Liver (tissue), 10 donors: ENCODE results near the gene PCMTD2. TPM values are rescaled to one million over a fixed set of nuclear protein-coding genes. Genes with fewer than 3 reads are reported as not detected.
"Not testable (repeated sequence)": the region's sequence is repeated elsewhere in the genome, so short reads cannot be mapped to it uniquely, and the experiment has no call there.

Experiments used
- DNase-seq: peaks from one replicate; pipeline ENCODE4 v3.0.0-alpha.2; 2017; ENCODE audit warnings: low spot score
- H3K27ac ChIP-seq, 2 donors: one replicate each; pipeline ENCODE4 v1.7.0; 2013; ENCODE audit warnings: inconsistent platforms in 2 of 2, low read length in 2 of 2, control low read depth in 1 of 2, low read depth in 1 of 2, mild to moderate bottlenecking in 1 of 2
- H3K27me3 ChIP-seq, 4 donors: one replicate each; pipeline versions ENCODE4 v1.6.1 to v1.7.0; 2013; ENCODE audit warnings: low read length in 3 of 4, inconsistent platforms in 1 of 4, mild to moderate bottlenecking in 1 of 4, moderate library complexity in 1 of 4; ENCODE audit not compliant: control insufficient read depth in 4 of 4, insufficient read depth in 4 of 4
- H3K36me3 ChIP-seq, 4 donors: one replicate each; pipeline versions ENCODE4 v1.6.1 to v1.7.0; 2013; ENCODE audit warnings: low read length in 3 of 4, mild to moderate bottlenecking in 3 of 4, low read depth in 1 of 4, moderate library complexity in 1 of 4; ENCODE audit not compliant: control insufficient read depth in 4 of 4, insufficient read depth in 3 of 4
- H3K4me1 ChIP-seq, 4 donors: one replicate each; pipeline versions ENCODE4 v1.6.1 to v1.7.0; 2013; ENCODE audit warnings: low read length in 3 of 4, mild to moderate bottlenecking in 3 of 4, moderate library complexity in 1 of 4; ENCODE audit not compliant: control insufficient read depth in 4 of 4, insufficient read depth in 4 of 4
- H3K4me3 ChIP-seq, 3 donors: one replicate each; pipeline versions ENCODE4 v1.6.1 to v1.7.0; 2013; ENCODE audit warnings: low read length in 3 of 3, control low read depth in 1 of 3, low read depth in 1 of 3, mild to moderate bottlenecking in 1 of 3
- H3K9ac ChIP-seq, 2 donors: one replicate each; pipeline ENCODE4 v1.7.0; 2013; ENCODE audit warnings: low read length in 2 of 2, mild to moderate bottlenecking in 2 of 2, moderate library complexity in 2 of 2, control low read depth in 1 of 2, low read depth in 1 of 2
- H3K9me3 ChIP-seq, 4 donors: one replicate each; pipeline versions ENCODE4 v1.6.1 to v1.7.0; 2013; ENCODE audit warnings: low read length in 3 of 4; ENCODE audit not compliant: control insufficient read depth in 4 of 4
- WGBS: extraction: QIAGEN DNeasy Blood & Tissue Kit; methylation state at CpG from one replicate; pipeline ENCODE4 v1.1.7; 2013; 5-methylcytosine and 5-hydroxymethylcytosine counted together
- polyA plus RNA-seq, 2 donors: library from polyadenylated mRNA; stranded (reverse) in 1 of 2; unstranded in 1 of 2; fragments of 200-250 nt in 1 of 2; fragments of >200 nt in 1 of 2; fragmentation: Nextera tagmentation in 1 of 2; extraction: Ambion mirVana in 1 of 2; gene quantifications; one replicate each; pipeline versions ENCODE4 v1.2.1 to v1.2.3, GENCODE V29; 2013 to 2015
- small RNA-seq: library from RNA; depleted of rRNA; stranded (forward); fragments of <200 nt; gene quantifications from one replicate; pipeline ENCODE3, GENCODE V24; 2014
- total RNA-seq, 2 donors: library from RNA; depleted of rRNA; stranded (reverse); fragments of >200 nt; gene quantifications; one replicate each; pipeline ENCODE4 v1.2.3, GENCODE V29; 2014
- donor health status: healthy.
- donor health status: healthy.
- donor health status: healthy.
- donor health status: healthy.
- donor health status: healthy.

PCMTD2 gene
- total and polyA plus RNA-seq, 4 donors: 12.7 to 74.4 (median 25.4) TPM

DNA sequence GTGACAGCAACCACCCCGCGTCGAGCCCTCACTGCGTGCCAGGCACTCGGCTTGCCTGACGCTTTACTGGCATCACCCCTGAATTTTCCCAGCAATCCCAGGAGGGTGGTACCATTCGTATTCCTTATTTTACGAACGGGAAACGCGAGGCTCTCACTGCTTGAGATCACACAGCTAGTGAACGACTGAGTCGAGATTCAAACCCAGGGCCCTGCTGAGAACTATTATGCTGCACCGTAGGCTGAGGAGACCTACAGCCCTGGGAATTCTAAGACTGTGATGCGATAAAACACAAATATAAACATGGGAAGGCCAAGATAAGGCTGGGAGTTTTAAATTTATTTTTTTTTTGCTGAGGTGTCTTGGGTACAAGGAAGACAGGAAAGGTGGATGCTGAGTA, 60.3 kb downstream of the PCMTD2 start:
- H3K9ac ChIP-seq, H3K4me1 ChIP-seq, H3K9me3 ChIP-seq, H3K27ac ChIP-seq, H3K4me3 ChIP-seq, H3K36me3 ChIP-seq, DNase-seq, H3K27me3 ChIP-seq: not testable (repeated sequence)
- 51% methylated on average over 9 of the region's 15 CpGs for WGBS

DNA sequence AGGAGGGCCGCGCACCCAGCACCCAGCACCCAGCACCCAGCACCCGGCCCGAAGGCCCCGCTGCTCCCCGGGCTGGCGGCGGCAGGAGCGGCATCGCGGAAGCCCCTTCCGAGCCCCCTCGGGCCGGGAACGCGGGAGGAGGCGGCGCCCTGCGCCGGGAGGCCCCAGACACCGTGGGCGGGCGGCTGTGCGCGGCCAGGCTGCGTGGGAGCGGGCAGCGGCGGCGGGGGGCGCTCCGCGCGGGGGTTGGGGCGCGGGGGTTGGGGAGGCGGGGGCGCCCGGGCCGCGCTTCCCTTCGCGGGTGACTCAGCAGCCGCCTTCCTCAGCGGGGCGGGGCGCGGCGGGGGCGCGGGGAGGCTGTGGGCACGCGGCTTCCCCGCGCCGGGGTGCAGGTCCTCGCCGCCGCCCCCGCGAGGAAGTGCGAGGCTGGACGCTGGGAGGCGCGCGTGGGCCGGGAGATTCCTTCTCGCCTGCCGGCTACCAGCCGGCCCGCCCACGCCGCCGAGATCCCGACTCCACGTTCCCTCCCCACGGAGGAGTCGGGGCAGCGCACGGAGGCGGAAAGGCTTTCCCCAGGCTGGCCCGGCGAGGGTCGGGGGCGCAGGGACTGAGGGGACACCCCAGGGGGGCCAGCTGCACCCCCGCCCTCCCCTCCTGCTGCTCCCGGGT, 61.0 kb downstream of the PCMTD2 start:
- not testable (repeated sequence) for H3K4me1 ChIP-seq, H3K9ac ChIP-seq, H3K36me3 ChIP-seq, H3K27ac ChIP-seq, H3K27me3 ChIP-seq, H3K9me3 ChIP-seq
- H3K4me3 ChIP-seq: peak overlapping the region in 1 of 3 donors; percentile 25
- peak; percentile 53 for DNase-seq
- WGBS: 7% methylated on average over 85 of the region's 87 CpGs

DNA sequence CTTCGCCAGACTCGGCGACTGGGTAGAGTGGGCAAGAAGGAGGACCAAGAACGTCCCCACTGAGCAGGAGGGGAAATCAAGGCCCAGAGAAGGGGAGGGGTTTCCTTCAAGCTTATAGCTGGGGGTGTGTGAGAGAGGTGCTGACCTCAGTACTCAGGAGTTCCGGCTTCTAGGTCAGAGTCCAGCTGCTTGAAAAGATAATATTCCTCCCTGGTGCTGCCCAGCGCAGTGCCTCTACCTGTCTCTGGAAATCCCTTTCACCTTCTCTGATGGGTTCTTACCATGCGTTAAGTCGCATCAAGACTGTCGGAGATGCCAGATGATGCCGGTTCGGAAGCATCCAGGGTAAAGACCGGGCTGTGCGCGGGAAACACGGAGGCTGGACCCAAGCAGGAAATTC, 61.8 kb downstream of the PCMTD2 start:
- DNase-seq, H3K9me3 ChIP-seq, H3K4me3 ChIP-seq, H3K27ac ChIP-seq, H3K36me3 ChIP-seq, H3K9ac ChIP-seq, H3K4me1 ChIP-seq, H3K27me3 ChIP-seq: not testable (repeated sequence)
- 84% methylated on average over 10 of the region's 15 CpGs for WGBS

DNA sequence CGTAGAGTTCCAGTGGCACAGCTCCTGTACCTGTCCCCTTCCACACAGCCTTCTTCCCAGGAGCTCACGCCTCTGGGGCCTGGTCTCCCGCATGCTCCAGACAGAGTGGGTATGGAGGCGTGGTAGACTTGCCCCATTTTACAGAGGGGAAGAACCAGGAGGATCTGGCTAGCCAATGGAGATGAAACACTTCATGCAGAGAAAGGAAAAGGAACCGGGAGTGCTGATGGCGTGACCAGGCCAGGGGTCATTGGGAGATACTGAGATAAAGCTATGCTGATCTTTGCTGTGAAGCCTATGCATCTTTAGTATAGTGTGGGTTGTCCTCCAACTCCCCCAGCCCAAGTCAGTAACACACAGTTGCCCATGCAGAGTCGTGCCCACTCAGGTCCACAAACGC, 62.5 kb downstream of the PCMTD2 start:
- H3K9ac ChIP-seq, DNase-seq, H3K4me1 ChIP-seq, H3K36me3 ChIP-seq, H3K27ac ChIP-seq, H3K9me3 ChIP-seq, H3K4me3 ChIP-seq, H3K27me3 ChIP-seq: not testable (repeated sequence)
- WGBS: 84% methylated on average over 8 of the region's 8 CpGs

DNA sequence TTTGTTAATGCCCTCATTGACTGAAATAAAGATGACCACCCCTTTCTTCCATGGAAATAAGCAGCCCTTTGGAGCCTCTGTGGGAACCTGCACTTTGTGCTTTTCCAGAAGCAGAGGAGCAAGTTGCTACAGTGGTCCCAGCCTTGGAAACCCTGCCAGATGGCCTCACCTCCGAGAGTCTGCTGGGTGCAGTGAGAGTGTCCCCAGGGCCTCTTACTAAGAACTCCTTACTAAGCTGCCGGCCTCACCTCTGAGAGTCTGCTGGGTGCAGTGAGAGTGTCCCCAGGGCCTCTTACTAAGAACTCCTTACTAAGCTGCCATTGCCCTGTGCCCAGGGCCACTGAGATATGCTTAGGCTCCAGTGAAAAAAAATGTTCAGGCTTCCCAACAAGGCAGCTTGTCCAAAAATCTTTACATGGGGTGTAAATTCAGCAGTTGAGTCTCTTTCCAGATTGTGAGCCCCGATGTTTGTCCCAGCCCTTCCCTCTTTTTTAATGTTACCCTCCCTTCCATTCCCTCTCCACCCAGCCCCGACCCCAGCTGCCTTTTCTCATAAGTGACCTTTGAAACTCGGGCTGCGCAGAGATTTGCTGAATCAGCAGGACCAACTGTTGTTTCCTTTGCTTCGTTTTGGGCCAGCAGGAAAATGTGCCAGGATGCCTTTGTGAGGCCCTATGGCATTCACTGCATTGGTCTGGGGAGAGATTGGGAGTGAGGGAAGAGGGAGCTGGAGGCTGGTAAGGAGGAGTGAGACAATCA, 66.7 kb downstream of the PCMTD2 start:
- H3K36me3 ChIP-seq, H3K27ac ChIP-seq, H3K9ac ChIP-seq, H3K27me3 ChIP-seq, H3K4me1 ChIP-seq, H3K4me3 ChIP-seq, H3K9me3 ChIP-seq, DNase-seq: not testable (repeated sequence)
- WGBS: 47% methylated on average over 7 of the region's 7 CpGs

Small RNAs within 50 kb of the gene (small RNA-seq; reads per million reads assigned to genes)
- gene AL137028.2: not detected

Other genes starting within 250 kb of the PCMTD2 start
- under 1 TPM; 0.14 to 0.59 TPM for gene C20orf204, start 219.6 kb upstream of the PCMTD2 start, total RNA-seq
- under 1 TPM; 0.07 to 0.10 TPM for gene C20orf204, start 219.6 kb upstream of the PCMTD2 start, polyA plus RNA-seq
- gene SOX18, start 206.1 kb upstream of the PCMTD2 start, total RNA-seq: 1 to 10 TPM; 2.1 to 3.1 TPM
- gene SOX18, start 206.1 kb upstream of the PCMTD2 start, polyA plus RNA-seq: 1 to 10 TPM; 1.1 to 5.8 TPM
- gene TCEA2, start 192.6 kb upstream of the PCMTD2 start, total RNA-seq: 1 to 10 TPM; 4.6 to 6.4 TPM
- gene TCEA2, start 192.6 kb upstream of the PCMTD2 start, polyA plus RNA-seq: 10 to 100 TPM; 17.2 to 22.6 TPM
- 10 to 100 TPM in 1 of 2 donors, 1 to 10 TPM in 1; 6.7 to 12.9 TPM for gene RGS19, start 176.2 kb upstream of the PCMTD2 start, total RNA-seq
- 1 to 10 TPM; 4.9 to 5.9 TPM for gene RGS19, start 176.2 kb upstream of the PCMTD2 start, polyA plus RNA-seq
- under 1 TPM; 0.42 to 0.79 TPM for gene OPRL1, start 175.7 kb upstream of the PCMTD2 start, total RNA-seq
- gene OPRL1, start 175.7 kb upstream of the PCMTD2 start, polyA plus RNA-seq: under 1 TPM; 0.04 to 0.28 TPM
- not detected for gene LKAAEAR1, start 171.3 kb upstream of the PCMTD2 start, total RNA-seq
- under 1 TPM in 1 of 2 donors, not detected in 1; 0.08 TPM for gene LKAAEAR1, start 171.3 kb upstream of the PCMTD2 start, polyA plus RNA-seq
- not detected for gene NPBWR2, start 148.2 kb upstream of the PCMTD2 start, total RNA-seq
- gene NPBWR2, start 148.2 kb upstream of the PCMTD2 start, polyA plus RNA-seq: not detected
- 1 to 10 TPM in 1 of 2 donors, under 1 TPM in 1; under 0.01 to 6.5 TPM for gene MYT1, start 91.3 kb upstream of the PCMTD2 start, total RNA-seq
- gene MYT1, start 91.3 kb upstream of the PCMTD2 start, polyA plus RNA-seq: under 1 TPM; 0.05 to 0.11 TPM